A673 (cell line): ENCODE measurements around the gene BMAL2.

Experiments used
- EZH2 ChIP-seq: fragments of 200-600 bp; sonication (generic); IDR thresholded peaks from 2 replicates; pipeline ENCODE4 v1.6.1; 2017; ENCODE audit warnings: borderline replicate concordance, low read depth, mild to moderate bottlenecking, mixed read lengths, antibody characterized with exemption, low read length; ENCODE audit not compliant: poor library complexity, severe bottlenecking
- TF ChIP-seq, protein P1 (sequence below): fragments of 300-800, 200-600 bp; sonication (generic); conservative IDR thresholded peaks from 2 replicates; pipeline ENCODE4 v1.5.1; 2017; ENCODE audit warnings: low read depth, mild to moderate bottlenecking, antibody characterized with exemption, low read length, moderate library complexity, mixed read lengths

GRCh38 chr12:27347779-27348178, 15.1 kb downstream of the BMAL2 start:
- TF ChIP-seq, protein P1, sequence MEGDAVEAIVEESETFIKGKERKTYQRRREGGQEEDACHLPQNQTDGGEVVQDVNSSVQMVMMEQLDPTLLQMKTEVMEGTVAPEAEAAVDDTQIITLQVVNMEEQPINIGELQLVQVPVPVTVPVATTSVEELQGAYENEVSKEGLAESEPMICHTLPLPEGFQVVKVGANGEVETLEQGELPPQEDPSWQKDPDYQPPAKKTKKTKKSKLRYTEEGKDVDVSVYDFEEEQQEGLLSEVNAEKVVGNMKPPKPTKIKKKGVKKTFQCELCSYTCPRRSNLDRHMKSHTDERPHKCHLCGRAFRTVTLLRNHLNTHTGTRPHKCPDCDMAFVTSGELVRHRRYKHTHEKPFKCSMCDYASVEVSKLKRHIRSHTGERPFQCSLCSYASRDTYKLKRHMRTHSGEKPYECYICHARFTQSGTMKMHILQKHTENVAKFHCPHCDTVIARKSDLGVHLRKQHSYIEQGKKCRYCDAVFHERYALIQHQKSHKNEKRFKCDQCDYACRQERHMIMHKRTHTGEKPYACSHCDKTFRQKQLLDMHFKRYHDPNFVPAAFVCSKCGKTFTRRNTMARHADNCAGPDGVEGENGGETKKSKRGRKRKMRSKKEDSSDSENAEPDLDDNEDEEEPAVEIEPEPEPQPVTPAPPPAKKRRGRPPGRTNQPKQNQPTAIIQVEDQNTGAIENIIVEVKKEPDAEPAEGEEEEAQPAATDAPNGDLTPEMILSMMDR = no peak
- TF ChIP-seq EZH2 = no peak
